IMR-90 (cell line): ENCODE measurements around the gene RNF32. TPM values are rescaled to one million over a fixed set of nuclear protein-coding genes. Genes with fewer than 3 reads are reported as not detected.

Experiments
- ATAC-seq: fragments of 200-7000 bp; cut with Tn5 transposase; 2 replicates; pipeline ENCODE4 v1.9.1; 2020; ENCODE audit warnings: low read depth, mild to moderate bottlenecking, moderate library complexity
- BruUV-seq: library from RNA; stranded (reverse); fragments of 400-500 nt; replicated peaks from 2 replicates; lab custom pipeline; 2021; lab: Mats Ljungman, UMichigan
- CTCF ChIA-PET: fragments of 300-600 bp; formaldehyde crosslinking; extraction: SDS; loops from one replicate; lab custom pipeline; 2021; ENCODE audit warnings: antibody characterized with exemption; lab: Yijun Ruan, JAX
- POLR2A ChIA-PET: fragments of 300-600 bp; sonication (Branson Sonifier 250); formaldehyde crosslinking; loops from one replicate; lab custom pipeline; 2022; ENCODE audit warnings: antibody characterized with exemption; ENCODE audit not compliant: unreplicated experiment; lab: Charles Lee
- DNase-seq: peaks from one replicate; pipeline ENCODE4 v3.0.0; 2013
- H2AFZ ChIP-seq: replicated peaks from 2 replicates; pipeline ENCODE3; 2013; ENCODE audit warnings: low read length, mild to moderate bottlenecking; ENCODE audit not compliant: poor library complexity
- H2AK5ac ChIP-seq: 2 replicates; pipeline ENCODE4 v1.6.1; 2013; ENCODE audit warnings: low read depth, low read length, inconsistent platforms
- H2AK9ac ChIP-seq: replicated peaks from 2 replicates; pipeline ENCODE3; 2013; ENCODE audit warnings: mild to moderate bottlenecking, low read depth, low read length, moderate library complexity; ENCODE audit not compliant: poor library complexity
- H2BK120ac ChIP-seq: 2 replicates; pipeline ENCODE4 v1.6.1; 2013; ENCODE audit warnings: low read depth, low read length, inconsistent platforms
- H2BK15ac ChIP-seq: 3 replicates; pipeline ENCODE4 v1.6.1; 2013; ENCODE audit warnings: low read depth, low read length, inconsistent platforms
- H2BK20ac ChIP-seq: 2 replicates; pipeline ENCODE4 v1.6.1; 2013; ENCODE audit warnings: low read depth, mild to moderate bottlenecking, inconsistent platforms, low read length, moderate library complexity
- H2BK5ac ChIP-seq: 2 replicates; pipeline ENCODE4 v1.6.1; 2013; ENCODE audit warnings: mild to moderate bottlenecking, low read depth, low read length, inconsistent platforms; ENCODE audit not compliant: poor library complexity, severe bottlenecking
- H3K14ac ChIP-seq: replicated peaks from 2 replicates; pipeline ENCODE4 v1.6.1; 2013; ENCODE audit warnings: low read depth, low read length, inconsistent platforms
- H3K18ac ChIP-seq: 2 replicates; pipeline ENCODE4 v1.6.1; 2013; ENCODE audit warnings: low read depth, low read length, control low read depth
- H3K23ac ChIP-seq: 2 replicates; pipeline ENCODE4 v1.6.1; 2013; ENCODE audit warnings: low read depth, low read length, inconsistent platforms
- H3K27ac ChIP-seq: 2 replicates; pipeline ENCODE4 v1.5.1; 2013; ENCODE audit warnings: mild to moderate bottlenecking, control low read depth, low read length; ENCODE audit not compliant: insufficient read depth
- H3K27me3 ChIP-seq: 2 replicates; pipeline ENCODE4 v1.6.1; 2013; ENCODE audit warnings: low read length; ENCODE audit not compliant: control insufficient read depth, insufficient read depth
- H3K36me3 ChIP-seq: 2 replicates; pipeline ENCODE4 v1.6.1; 2013; ENCODE audit warnings: low read length, mixed read lengths; ENCODE audit not compliant: control insufficient read depth, insufficient read depth
- H3K4ac ChIP-seq: 2 replicates; pipeline ENCODE4 v1.6.1; 2013; ENCODE audit warnings: low read depth, low read length, inconsistent platforms
- H3K4me1 ChIP-seq: 2 replicates; pipeline ENCODE4 v1.6.1; 2013; ENCODE audit warnings: low read length, mixed read lengths; ENCODE audit not compliant: control insufficient read depth, insufficient read depth
- H3K4me2 ChIP-seq: 2 replicates; pipeline ENCODE4 v1.6.1; 2013; ENCODE audit warnings: low read depth, mild to moderate bottlenecking, control low read depth, low read length, moderate library complexity
- H3K4me3 ChIP-seq: 2 replicates; pipeline ENCODE4 v1.5.1; 2013; ENCODE audit warnings: low read depth, mild to moderate bottlenecking, control low read depth, low read length, moderate library complexity; ENCODE audit not compliant: insufficient read depth
- H3K56ac ChIP-seq: 2 replicates; pipeline ENCODE4 v1.6.1; 2013; ENCODE audit warnings: low read length, inconsistent platforms; ENCODE audit not compliant: insufficient read depth; ENCODE audit errors: extremely low read depth
- H3K79me1 ChIP-seq, 2 experiments: 2 replicates each; pipeline ENCODE4 v1.6.1; 2013; ENCODE audit warnings: low read length in 2 of 2, inconsistent platforms in 1 of 2, low read depth in 1 of 2
- H3K9ac ChIP-seq: 2 replicates; pipeline ENCODE4 v1.6.1; 2013; ENCODE audit warnings: low read depth, low read length, control low read depth
- H3K9me1 ChIP-seq: 2 replicates; pipeline ENCODE4 v1.6.1; 2013; ENCODE audit warnings: low read length, inconsistent platforms; ENCODE audit not compliant: insufficient read depth
- H3K9me3 ChIP-seq: 2 replicates; pipeline ENCODE4 v1.6.1; 2013; ENCODE audit warnings: low read length; ENCODE audit not compliant: control insufficient read depth, insufficient read depth
- H4K20me1 ChIP-seq: 2 replicates; pipeline ENCODE4 v1.6.1; 2013; ENCODE audit warnings: low read length, inconsistent platforms; ENCODE audit not compliant: insufficient read depth
- H4K5ac ChIP-seq: 2 replicates; pipeline ENCODE4 v1.6.1; 2013; ENCODE audit warnings: mild to moderate bottlenecking, low read depth, low read length, control low read depth
- H4K8ac ChIP-seq, 2 experiments: 2 replicates each; pipeline ENCODE4 v1.6.1; 2013; ENCODE audit warnings: low read depth in 2 of 2, low read length in 2 of 2, control low read depth in 1 of 2, inconsistent platforms in 1 of 2
- H4K91ac ChIP-seq: 2 replicates; pipeline ENCODE4 v1.6.1; 2013; ENCODE audit warnings: low read depth, low read length, inconsistent platforms; ENCODE audit not compliant: insufficient read depth
- CEBPB ChIP-seq: IDR thresholded peaks from 2 replicates; pipeline ENCODE4 v1.6.1; 2012; ENCODE audit warnings: low read depth, low read length, improper control_type of control experiment
- CTCF ChIP-seq: conservative IDR thresholded peaks from 2 replicates; pipeline ENCODE4 v1.5.1; 2012; ENCODE audit warnings: mild to moderate bottlenecking, low read depth, low read length, improper control_type of control experiment
- FOS ChIP-seq: fragments of 150-350 bp; IDR thresholded peaks from 2 replicates; pipeline ENCODE4 v1.6.1; 2016; ENCODE audit warnings: low read depth, low read length
- MAFK ChIP-seq: IDR thresholded peaks from 2 replicates; pipeline ENCODE4 v1.6.1; 2012; ENCODE audit warnings: low read depth, low read length, improper control_type of control experiment
- MAZ ChIP-seq: IDR thresholded peaks from 2 replicates; pipeline ENCODE4 v1.6.1; 2012; ENCODE audit warnings: low read depth, mild to moderate bottlenecking, low read length, improper control_type of control experiment, moderate library complexity, borderline replicate concordance
- NFE2L2 ChIP-seq: fragments of 150-350 bp; IDR thresholded peaks from 2 replicates; pipeline ENCODE4 v1.6.1; 2016; ENCODE audit warnings: low read depth, mild to moderate bottlenecking, low read length
- POLR2A ChIP-seq: IDR thresholded peaks from 2 replicates; pipeline ENCODE4 v1.6.1; 2012; ENCODE audit warnings: mild to moderate bottlenecking, low read depth, low read length
- RAD21 ChIP-seq: IDR thresholded peaks from 2 replicates; pipeline ENCODE4 v1.6.1; 2012; ENCODE audit warnings: low read length, improper control_type of control experiment
- WGBS, 2 experiments: methylation state at CpG; one replicate each; pipeline versions ENCODE4 v1.1.5 to v1.1.7; 2013; ENCODE audit warnings: missing lambda C conversion rate in 2 of 2; ENCODE audit not compliant: insufficient read length in 1 of 2; ENCODE audit errors: extremely low coverage in 2 of 2; 5-methylcytosine and 5-hydroxymethylcytosine counted together
- dilution Hi-C: fragments of 300-500 bp; cut with HindIII; formaldehyde crosslinking; loops from one replicate; pipeline ENCODE4 v1.14.3; 2018; ENCODE audit warnings: low sequenced_read_pairs; ENCODE audit not compliant: unreplicated experiment
- in situ Hi-C: fragments of 300-500 bp; cut with MboI; formaldehyde crosslinking; loops from 3 replicates; pipeline ENCODE4 v1.14.3; 2019; ENCODE audit warnings: low sequenced_read_pairs, inconsistent platforms, mixed read lengths
- intact Hi-C: fragments of 100-400 bp; cut with micrococcal nuclease; formaldehyde crosslinking; loops from 2 replicates; pipeline ENCODE4 v1.10.0; 2022
- polyA plus RNA-seq, 3 experiments: library from polyadenylated mRNA; depleted of rRNA; stranded (reverse); fragments of >200 nt; gene quantifications; 2 replicates each; pipeline ENCODE4 v1.2.3, GENCODE V29; 2012; ENCODE audit warnings: low replicate concordance in 1 of 3
- total RNA-seq: library from RNA; depleted of rRNA; stranded (reverse); fragments of >200 nt; gene quantifications from 2 replicates; pipeline ENCODE4 v1.2.3, GENCODE V29; 2012

RNF32 gene
- total and polyA plus RNA-seq, 2 of the 4 experiments (the other 2 are of a cell fraction) = 0.36 to 0.63 TPM

- H2BK20ac ChIP-seq = no peak overlapping the region
- H3K4me2 ChIP-seq = no peak overlapping the region
- H3K9me3 ChIP-seq = 0 out of 2 replicates have a peak, but pooled peaks cover 2% of the 10 kb centered on the region
- H4K8ac ChIP-seq = no peak overlapping the region
- no peak overlapping the region for H4K5ac ChIP-seq
- intact Hi-C loops = no loop called here
- dilution Hi-C loops = no loop called here
- no peak overlapping the region for H3K56ac ChIP-seq
- no CpG with 5 or more reads among the region's 7 CpGs for WGBS, 2 experiments
- in situ Hi-C loops = loop anchor here (25.0 kb wide), 2 partner anchors 511 to 814 kb away; partner anchors contain the start of genes SHH and UBE3C
- H4K91ac ChIP-seq = no peak overlapping the region
- no peaks in the 10 kb centered on the region for H4K20me1 ChIP-seq
- DNase-seq = no peak
- H2BK15ac ChIP-seq = no peak overlapping the region
- no peak overlapping the region for H3K23ac ChIP-seq
- TF ChIP-seq CTCF = no peak
- no peak for TF ChIP-seq NFE2L2
- TF ChIP-seq MAZ = no peak
- TF ChIP-seq POLR2A = no peak
- TF ChIP-seq FOS = no peak
- TF ChIP-seq MAFK = no peak
- no peak for TF ChIP-seq CEBPB
- no peak for TF ChIP-seq RAD21
- H3K9ac ChIP-seq = no peak overlapping the region
- no peak overlapping the region for H2BK5ac ChIP-seq
- no peaks in the 10 kb centered on the region for H3K27me3 ChIP-seq
- H2BK120ac ChIP-seq = no peak overlapping the region
- no peaks in the 10 kb centered on the region for H3K9me1 ChIP-seq
- H3K79me1 ChIP-seq = no peaks in the 10 kb centered on the region
- no peak overlapping the region for H3K4me3 ChIP-seq
- H3K4me1 ChIP-seq = no peaks in the 10 kb centered on the region
- H3K18ac ChIP-seq = no peak overlapping the region
- H2AK9ac ChIP-seq = no peak overlapping the region
- ATAC-seq = no peak
- no TSS peak for BruUV-seq
- CTCF ChIA-PET = interaction anchor here (1.5 kb wide), 1 partner anchor 23 kb away, joined by 4 read pairs; no protein-coding TSS in a partner anchor
- no peak overlapping the region for H3K14ac ChIP-seq
- no peak overlapping the region for H2AFZ ChIP-seq
- no peaks in the 10 kb centered on the region for H3K36me3 ChIP-seq
- no peak overlapping the region for H3K27ac ChIP-seq
- no peak overlapping the region for H3K4ac ChIP-seq
- no peak overlapping the region for H2AK5ac ChIP-seq
- POLR2A ChIA-PET = no interaction called here
These were observed 14.2 kb upstream of the RNF32 start for GRCh38 chr7:156626220-156626895.
